Mesodermal cell (in vitro differentiated cells): ENCODE results near the gene LDLRAD4.
"Not testable (repeated sequence)": the region's sequence is repeated elsewhere in the genome, so short reads cannot be mapped to it uniquely, and the experiment has no call there.

Source experiments
- H3K27ac ChIP-seq: 2 replicates; pipeline ENCODE4 v1.7.0; 2013; ENCODE audit warnings: mild to moderate bottlenecking, low read depth, low read length, moderate library complexity; ENCODE audit not compliant: severe bottlenecking
- H3K36me3 ChIP-seq: 2 replicates; pipeline ENCODE4 v1.7.1; 2013; ENCODE audit warnings: mild to moderate bottlenecking, low read length, moderate library complexity; ENCODE audit not compliant: control insufficient read depth, insufficient read depth
- H3K4me1 ChIP-seq: one replicate; pipeline ENCODE4 v1.7.1; 2013; ENCODE audit warnings: mild to moderate bottlenecking, low read length; ENCODE audit not compliant: insufficient read depth, control insufficient read depth, poor library complexity, severe bottlenecking
- H3K4me3 ChIP-seq: 2 replicates; pipeline ENCODE4 v1.7.0; 2013; ENCODE audit warnings: low read length, control low read depth, mild to moderate bottlenecking; ENCODE audit not compliant: insufficient read depth, poor library complexity, severe bottlenecking; ENCODE audit errors: extremely low read depth
- H3K9me3 ChIP-seq: 2 replicates; pipeline ENCODE4 v1.7.1; 2013; ENCODE audit warnings: mild to moderate bottlenecking, low read length, moderate library complexity; ENCODE audit not compliant: control insufficient read depth
- WGBS, 2 experiments: methylation state at CpG; one replicate each; pipeline ENCODE4 v1.1.5; 2013; ENCODE audit warnings: missing lambda C conversion rate in 2 of 2; ENCODE audit not compliant: insufficient coverage in 2 of 2; 5-methylcytosine and 5-hydroxymethylcytosine counted together

Gene LDLRAD4

GRCh38 chr18:13603304-13604019, 384.9 kb downstream of the LDLRAD4 start:
- peaks cover 9% of the 10 kb centered on the region for H3K9me3 ChIP-seq
- no peak overlapping the region for H3K27ac ChIP-seq
- no peaks in the 10 kb centered on the region for H3K4me1 ChIP-seq
- no peaks in the 10 kb centered on the region for H3K36me3 ChIP-seq
- H3K4me3 ChIP-seq = no peak overlapping the region
- 74 to 78% methylated on average over 13 to 14 of the region's 14 CpGs for WGBS, 2 experiments

GRCh38 chr18:13604786-13605185, 386.2 kb downstream of the LDLRAD4 start:
- Histone ChIP-seq H3K4me1 (peaks cover 3% of the 10 kb centered on the region), H3K9me3 (no peaks in the 10 kb centered on the region), H3K36me3 (no peaks in the 10 kb centered on the region), H3K27ac (no peak overlapping the region), H3K4me3 (no peak overlapping the region)
- 89 to 100% methylated on average over 4 to 7 of the region's 7 CpGs for WGBS, 2 experiments

- Histone ChIP-seq H3K4me3 (no peak overlapping the region), H3K4me1 (peaks cover 3% of the 10 kb centered on the region), H3K27ac (no peak overlapping the region), H3K9me3 (no peaks in the 10 kb centered on the region), H3K36me3 (no peaks in the 10 kb centered on the region)
- WGBS, 2 experiments = 82 to 87% methylated on average over 4 to 5 of the region's 5 CpGs
These were observed 386.9 kb downstream of the LDLRAD4 start for GRCh38 chr18:13605477-13605876.

GRCh38 chr18:13605901-13606300, 387.3 kb downstream of the LDLRAD4 start:
- Histone ChIP-seq H3K36me3 (no peaks in the 10 kb centered on the region), H3K9me3 (no peaks in the 10 kb centered on the region), H3K4me1 (peaks cover 6% of the 10 kb centered on the region), H3K4me3 (no peak overlapping the region), H3K27ac (no peak overlapping the region)
- WGBS, 2 experiments = 94 to 100% methylated on average over 2 to 4 of the region's 6 CpGs

GRCh38 chr18:13606604-13607254, 388.2 kb downstream of the LDLRAD4 start:
- WGBS, 2 experiments = 70 to 91% methylated on average over 2 to 4 of the region's 6 CpGs
- H3K9me3 ChIP-seq = no peaks in the 10 kb centered on the region
- H3K36me3 ChIP-seq = no peaks in the 10 kb centered on the region
- H3K4me3 ChIP-seq = no peak overlapping the region
- H3K27ac ChIP-seq = no peak overlapping the region
- H3K4me1 ChIP-seq = peaks cover 9% of the 10 kb centered on the region

- not testable (repeated sequence) for H3K27ac ChIP-seq, H3K4me1 ChIP-seq, H3K9me3 ChIP-seq, H3K4me3 ChIP-seq, H3K36me3 ChIP-seq
- WGBS, 2 experiments = 76 to 96% methylated on average over 3 to 5 of the region's 10 CpGs
These were observed 389.5 kb downstream of the LDLRAD4 start for GRCh38 chr18:13608024-13608562.

- Histone ChIP-seq H3K4me3 (no peak overlapping the region), H3K9me3 (no peaks in the 10 kb centered on the region), H3K27ac (no peak overlapping the region), H3K4me1 (peaks cover 9% of the 10 kb centered on the region), H3K36me3 (no peaks in the 10 kb centered on the region)
- 87 to 91% methylated on average over 6 to 9 of the region's 16 CpGs for WGBS, 2 experiments
These were observed 390.4 kb downstream of the LDLRAD4 start for GRCh38 chr18:13608791-13609532.

GRCh38 chr18:13610555-13611141, 392.1 kb downstream of the LDLRAD4 start:
- no peak overlapping the region for H3K27ac ChIP-seq
- 66 to 70% methylated on average over 10 to 11 of the region's 11 CpGs for WGBS, 2 experiments
- H3K4me1 ChIP-seq = peaks cover 9% of the 10 kb centered on the region
- no peak overlapping the region for H3K4me3 ChIP-seq
- H3K9me3 ChIP-seq = no peaks in the 10 kb centered on the region
- H3K36me3 ChIP-seq = no peaks in the 10 kb centered on the region

- H3K27ac ChIP-seq = no peak overlapping the region
These were observed 392.6 kb downstream of the LDLRAD4 start for GRCh38 chr18:13611142-13611600.

GRCh38 chr18:13611601-13612195, 393.1 kb downstream of the LDLRAD4 start:
- H3K4me1 ChIP-seq = peaks cover 9% of the 10 kb centered on the region
- WGBS, 2 experiments = 26 to 35% methylated on average over 18 to 23 of the region's 24 CpGs
- peak overlapping the region; percentile 24 for H3K27ac ChIP-seq

More at GRCh38 chr18:13611142-13611600, 392.6 kb downstream of the LDLRAD4 start:
- Histone ChIP-seq H3K4me1 (peaks cover 9% of the 10 kb centered on the region), H3K36me3 (no peaks in the 10 kb centered on the region), H3K4me3 (peak overlapping the region; percentile 6), H3K9me3 (no peaks in the 10 kb centered on the region)
- 17 to 27% methylated on average over 10 to 13 of the region's 14 CpGs for WGBS, 2 experiments

More at GRCh38 chr18:13611601-13612195, 393.1 kb downstream of the LDLRAD4 start:
- Histone ChIP-seq H3K9me3 (no peaks in the 10 kb centered on the region), H3K4me3 (peak overlapping the region; percentile 6), H3K36me3 (no peaks in the 10 kb centered on the region)
